AML-193 (cell line): ENCODE results near the gene PRSS27.
"Not testable (repeated sequence)": the region's sequence is repeated elsewhere in the genome, so short reads cannot be mapped to it uniquely, and the experiment has no call there.

Source experiments
- DNase-seq, 2 experiments: peaks; one replicate each; lab custom pipeline; 2025; lab: John Stamatoyannopoulos, UW

PRSS27 gene

DNA sequence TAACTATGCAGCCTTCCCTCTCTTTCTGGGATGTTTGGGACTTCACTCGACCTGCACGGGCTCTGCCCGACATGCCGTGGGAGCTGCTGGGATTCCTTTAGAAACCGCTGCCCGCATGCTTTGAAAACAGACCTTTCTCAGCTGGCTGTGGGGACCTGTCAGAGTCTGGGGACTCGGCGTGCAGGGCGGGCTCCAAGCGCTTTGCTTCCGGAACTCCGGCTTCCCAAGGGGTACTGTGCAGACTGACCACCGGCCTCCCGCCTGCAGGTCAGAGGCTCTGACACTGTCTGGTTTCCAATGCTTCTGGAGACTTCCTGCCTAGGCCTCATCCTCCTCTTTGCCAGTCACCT lies 11.8 kb downstream of the PRSS27 start:
- DNase-seq = no peak

DNA sequence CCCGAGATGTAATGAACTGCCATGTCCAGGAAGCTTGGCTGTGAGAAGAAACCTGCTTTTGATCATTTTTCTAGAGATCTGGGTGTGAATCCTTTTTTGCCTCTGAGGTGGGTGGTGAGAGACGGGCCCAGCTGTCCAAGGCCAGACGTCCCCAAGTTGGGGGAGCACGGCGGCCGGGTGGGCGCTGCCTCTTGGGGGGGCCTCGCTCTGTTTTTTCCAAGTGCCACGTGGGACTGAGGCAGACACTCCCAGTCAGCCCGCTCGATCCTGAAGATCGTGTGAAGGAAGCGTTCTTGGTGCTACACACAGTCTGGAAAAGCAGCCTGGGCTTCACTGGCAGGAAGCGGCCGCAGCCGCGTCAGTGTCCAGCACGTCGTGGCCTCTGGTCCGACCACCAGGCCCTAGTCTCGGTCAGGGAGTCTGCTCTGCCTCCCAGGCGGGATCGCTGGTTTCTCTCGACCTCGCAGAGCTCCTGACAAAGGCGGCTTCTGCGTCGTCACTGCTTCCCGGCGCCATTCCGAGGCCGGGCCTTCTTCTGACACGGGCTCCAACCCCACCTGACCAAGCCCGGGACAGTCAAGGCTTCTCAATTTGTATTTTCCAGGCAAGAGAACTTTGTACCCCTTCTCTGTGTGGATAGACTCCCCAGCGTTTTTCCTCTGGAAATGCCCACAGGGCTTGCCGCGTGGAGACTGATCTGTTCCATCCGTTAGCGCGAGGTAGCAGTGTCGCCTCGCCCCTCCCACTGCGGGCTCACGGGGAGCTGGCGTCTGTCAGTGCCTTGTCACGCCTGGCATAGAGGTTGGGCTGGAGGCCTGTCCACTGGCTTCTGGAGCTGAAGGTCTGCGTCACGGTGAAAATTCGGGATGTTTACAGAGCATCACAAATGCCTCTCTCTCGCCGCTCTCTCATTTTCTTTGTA lies 12.4 kb downstream of the PRSS27 start:
- no peak for DNase-seq

DNA sequence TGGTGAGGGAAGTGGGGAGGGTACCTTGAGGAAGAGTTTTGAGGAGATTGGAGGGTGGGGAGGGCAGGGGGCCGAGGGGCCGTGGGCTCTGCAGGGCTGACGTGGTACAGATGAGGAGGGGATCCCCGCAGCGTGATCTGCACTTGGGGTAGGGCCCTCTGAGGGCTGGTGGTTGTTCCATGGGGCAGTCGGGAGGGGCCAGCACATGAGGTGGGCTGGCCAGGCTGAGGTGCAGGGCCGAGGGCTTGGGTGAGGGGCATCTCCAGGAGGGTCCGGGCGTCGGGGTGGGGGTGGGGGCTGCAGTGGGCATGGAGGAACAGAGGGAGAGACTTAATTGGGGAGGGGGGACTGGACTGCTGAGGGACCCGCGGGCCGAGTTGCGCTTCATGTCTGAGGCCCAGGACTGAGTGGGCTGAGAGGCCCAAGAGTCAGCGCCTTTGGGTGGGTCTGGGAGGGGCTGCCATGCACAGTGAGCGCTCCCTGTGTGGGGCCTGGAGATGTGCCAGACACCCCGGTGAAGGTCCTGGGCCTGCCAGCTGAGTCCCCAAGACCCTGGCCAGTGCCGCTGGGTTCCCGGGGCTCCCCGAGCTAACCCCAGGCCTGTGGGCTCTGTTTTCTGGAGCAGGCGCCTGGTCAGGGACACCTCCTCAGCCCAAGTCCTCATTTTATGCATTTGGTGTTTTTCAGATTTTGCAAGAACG lies 13.3 kb downstream of the PRSS27 start:
- DNase-seq = no peak

DNA sequence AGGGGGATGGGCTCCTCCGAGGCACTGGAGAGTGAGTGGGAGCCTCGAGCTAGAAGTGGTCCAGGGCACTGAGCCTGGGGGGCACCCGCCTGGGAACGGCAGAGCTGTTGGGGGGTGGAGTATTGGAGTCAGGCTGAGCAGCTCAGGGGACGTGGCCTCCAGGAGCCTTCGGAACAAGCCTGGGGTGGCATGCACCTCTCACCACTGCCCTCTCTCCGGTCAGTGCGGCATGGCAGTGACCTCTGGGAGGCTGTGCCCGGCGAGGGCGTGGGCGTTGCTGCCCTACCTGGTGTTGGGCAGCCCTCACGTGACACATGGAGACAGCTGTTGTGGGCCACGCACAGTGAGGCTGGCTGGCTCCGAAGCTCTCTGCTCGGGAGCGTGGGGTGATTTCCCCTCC lies 13.9 kb downstream of the PRSS27 start:
- DNase-seq = no peak

DNA sequence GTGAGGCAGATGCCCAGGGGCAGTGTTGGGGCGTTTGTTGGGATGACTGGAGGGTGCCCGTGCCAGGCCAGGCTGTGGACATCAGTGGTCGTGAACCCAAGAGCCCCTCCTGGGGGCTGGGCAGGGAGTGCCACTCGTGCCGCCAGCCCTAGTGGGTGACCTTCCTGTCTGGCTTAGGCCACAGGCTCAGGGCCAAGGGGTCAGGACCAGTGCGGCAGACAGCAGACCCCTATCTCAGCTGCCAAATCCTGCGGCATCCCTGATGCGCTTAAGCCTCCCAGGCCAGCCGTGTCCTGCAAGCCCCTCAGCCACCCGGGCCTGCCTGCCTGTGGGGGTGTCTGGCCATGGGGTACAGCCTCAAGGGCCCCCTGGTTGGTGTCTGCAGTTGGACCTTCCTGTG lies 14.7 kb downstream of the PRSS27 start:
- DNase-seq = no peak

DNA sequence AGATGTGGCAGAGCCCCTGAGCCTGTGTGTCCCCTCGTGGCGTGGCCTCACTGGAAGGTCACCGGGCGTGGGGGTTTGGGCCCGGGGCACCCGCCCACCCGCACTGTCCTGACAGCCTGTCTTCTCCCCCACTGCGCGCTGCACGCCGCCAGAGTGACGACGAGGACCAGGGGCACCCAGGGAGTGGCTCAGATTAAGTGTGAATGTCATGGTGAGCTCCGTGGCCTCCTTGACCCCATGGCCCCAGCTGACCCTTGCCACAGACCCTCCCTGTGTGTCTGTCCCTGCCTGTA lies 15.1 kb downstream of the PRSS27 start:
- no peak for DNase-seq

DNA sequence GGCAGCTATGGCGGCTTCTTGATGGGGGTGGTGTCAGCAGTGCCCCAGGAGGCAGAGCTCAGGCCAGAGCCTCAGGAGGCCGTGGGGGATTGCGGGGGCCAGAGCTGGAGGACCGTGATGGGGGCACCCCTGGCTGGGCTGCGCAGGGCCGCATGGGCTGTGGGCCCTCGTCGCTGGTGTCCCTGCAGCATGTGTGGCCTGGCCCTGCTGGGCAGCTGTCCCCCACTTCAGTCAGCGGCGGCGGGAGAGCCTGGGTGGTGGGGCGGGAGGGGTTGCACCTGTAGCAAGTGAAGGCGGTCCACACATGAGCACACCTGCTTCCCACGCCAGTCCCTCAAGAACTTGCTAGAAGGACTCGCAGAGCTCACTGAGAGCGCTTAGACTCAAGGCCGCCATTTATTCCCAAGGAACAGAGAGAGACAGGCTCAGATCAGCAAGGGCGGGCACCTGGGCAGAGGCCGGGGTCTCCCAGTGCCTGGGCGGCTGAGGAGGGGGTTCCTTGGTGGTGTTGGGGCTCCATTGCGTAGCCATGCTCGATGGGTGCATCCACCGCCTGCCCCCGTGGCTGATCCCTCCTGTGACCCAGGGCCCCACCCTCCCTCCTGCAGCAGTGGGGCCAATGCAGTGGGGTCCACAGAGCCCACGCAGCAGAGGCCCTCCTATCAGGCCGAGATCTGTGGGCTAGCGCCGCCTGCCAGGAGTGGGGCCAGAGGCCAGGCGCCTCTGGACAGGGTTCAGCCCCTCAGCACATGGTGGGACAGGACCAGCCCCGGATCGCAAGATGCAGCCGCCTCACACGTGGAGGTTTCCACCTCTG lies 15.7 kb downstream of the PRSS27 start:
- DNase-seq = no peak

DNA sequence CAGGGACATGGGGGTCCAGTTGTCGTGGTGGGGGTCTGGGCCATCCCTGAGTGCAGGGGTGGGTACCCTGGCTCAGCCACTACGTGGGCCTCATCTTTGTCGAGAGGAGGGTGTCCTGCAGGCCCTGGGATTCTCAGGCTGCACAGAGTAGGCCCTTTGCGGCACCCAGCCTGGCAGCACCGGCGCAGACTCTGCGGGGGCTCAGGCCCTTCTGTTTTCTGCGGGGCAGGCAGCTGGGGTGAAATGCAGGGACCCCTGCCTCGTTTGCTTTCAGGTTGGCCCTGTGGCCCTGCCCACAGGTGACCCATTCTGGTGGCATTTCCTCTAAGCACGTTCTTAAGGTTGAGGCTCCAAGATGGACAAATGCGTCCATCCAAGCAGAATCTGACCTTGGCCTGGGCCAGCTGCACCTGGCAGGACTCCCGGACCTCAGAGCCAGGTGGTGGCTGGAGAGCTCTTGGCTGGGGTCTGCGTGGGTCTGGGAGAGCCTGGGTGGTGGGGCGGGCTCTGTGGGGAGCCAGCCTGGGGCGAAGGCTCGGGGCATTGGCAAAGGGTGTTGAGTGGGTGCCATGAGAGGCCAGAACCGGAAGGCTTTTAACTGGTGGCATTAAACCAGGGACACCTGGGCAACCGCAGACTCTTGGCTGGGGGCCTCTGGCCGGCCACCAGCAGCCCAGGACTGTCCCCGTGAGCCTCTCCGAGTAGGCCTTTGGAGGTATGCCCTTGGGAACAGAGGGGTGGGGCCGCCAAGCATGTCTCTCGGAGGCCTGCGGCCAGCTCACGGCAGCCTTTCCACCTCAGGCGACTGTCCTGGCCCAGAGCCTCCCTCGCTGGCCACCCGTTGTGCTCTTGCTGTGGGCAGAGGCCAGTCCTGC lies 16.9 kb downstream of the PRSS27 start:
- DNase-seq = no peak

DNA sequence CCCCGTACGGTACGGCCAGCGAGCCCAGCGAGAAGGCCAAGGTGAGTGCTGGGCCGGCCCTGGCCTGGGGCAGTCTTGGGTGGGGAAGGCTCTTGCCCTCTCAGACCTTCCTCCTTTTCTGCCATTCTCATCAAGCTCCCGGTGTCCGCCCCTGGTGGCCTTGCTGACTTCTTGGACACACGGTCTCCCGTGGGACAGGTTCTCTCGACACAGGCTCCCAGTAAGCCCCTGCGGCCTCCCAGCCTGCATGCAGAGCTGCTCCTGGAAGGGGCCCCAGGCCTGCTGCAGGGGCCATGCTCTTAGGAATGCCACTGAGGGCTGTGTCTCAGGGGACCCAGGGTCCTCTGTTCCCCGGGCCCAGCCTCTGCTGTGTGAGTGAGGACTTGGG lies 17.6 kb downstream of the PRSS27 start:
- no peak for DNase-seq

DNA sequence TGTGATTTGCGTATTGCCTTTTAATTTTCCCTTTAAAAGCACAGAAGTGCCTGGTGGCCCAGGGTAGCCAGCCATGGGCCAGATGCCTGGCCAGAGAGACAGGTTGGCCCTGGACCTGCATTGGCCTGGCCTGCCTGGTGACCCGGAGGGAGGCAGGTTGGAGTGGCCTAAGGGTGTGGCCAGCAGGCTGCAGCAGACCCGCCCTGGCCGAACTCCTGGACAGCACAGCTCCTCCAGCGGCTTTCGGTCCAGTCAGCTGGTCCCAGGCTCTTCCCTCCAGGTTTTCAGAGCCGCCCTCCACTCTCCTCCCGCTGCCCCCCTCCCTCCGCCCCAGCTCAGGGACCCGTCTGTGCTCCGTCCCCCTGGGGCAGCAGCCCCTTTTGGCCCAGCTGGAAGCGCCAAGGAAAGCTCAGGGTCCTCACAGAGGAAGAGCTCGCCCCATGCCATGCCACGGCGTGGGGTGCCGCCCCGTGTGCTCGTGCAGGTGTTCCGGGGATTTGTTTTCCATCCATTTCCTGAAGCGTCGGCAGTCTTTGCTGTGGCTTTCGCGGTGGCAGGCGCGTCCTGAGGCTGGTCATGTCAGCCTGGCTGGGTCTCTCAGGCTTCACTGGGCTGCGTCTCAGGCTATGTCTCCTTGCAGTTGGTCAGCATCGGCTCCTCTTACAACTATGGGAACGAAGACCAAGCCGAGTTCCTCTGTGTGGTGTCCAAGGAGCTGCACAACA lies 18.1 kb downstream of the PRSS27 start:
- no peak for DNase-seq

DNA sequence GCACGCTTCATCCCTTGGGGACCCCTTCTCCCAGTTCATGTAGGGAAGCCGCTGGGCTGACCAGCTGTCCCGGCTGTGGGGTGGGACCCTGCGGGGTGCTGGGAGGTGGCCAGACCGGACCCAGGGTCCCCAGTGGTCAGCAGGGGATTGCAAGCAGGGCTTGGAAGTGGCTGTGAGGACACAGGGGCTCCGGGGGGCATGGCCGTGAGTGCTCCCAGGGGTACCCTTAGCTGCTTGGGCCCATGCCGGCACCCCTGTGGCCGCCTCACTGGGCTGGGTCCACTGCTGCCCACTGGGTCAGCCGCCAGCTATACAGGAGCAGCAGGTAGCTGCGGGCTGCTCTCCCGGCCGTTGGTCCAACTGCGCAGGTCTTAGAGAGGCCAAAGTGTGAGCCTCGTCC lies 18.8 kb downstream of the PRSS27 start:
- DNase-seq = no peak

DNA sequence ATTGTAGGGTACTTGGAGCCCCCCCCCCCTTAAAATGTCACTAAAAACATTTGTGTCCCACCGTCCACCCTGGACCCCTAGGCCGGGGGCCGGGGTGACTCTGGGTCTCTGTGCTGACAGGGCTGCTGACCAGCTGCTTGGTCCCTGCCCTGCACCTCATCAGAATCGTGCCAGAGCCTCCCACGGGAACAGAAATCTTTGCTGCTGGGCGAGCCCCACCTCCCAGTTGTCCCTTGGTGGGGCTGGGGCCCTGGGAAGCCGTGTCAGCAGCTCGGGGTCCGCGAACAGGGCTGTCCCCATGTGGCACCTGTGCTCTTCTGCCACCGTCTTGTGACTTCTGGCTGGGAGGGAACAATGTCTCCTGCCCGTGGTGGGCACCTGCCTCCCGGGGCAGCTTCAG lies 19.2 kb downstream of the PRSS27 start:
- DNase-seq = no peak

DNA sequence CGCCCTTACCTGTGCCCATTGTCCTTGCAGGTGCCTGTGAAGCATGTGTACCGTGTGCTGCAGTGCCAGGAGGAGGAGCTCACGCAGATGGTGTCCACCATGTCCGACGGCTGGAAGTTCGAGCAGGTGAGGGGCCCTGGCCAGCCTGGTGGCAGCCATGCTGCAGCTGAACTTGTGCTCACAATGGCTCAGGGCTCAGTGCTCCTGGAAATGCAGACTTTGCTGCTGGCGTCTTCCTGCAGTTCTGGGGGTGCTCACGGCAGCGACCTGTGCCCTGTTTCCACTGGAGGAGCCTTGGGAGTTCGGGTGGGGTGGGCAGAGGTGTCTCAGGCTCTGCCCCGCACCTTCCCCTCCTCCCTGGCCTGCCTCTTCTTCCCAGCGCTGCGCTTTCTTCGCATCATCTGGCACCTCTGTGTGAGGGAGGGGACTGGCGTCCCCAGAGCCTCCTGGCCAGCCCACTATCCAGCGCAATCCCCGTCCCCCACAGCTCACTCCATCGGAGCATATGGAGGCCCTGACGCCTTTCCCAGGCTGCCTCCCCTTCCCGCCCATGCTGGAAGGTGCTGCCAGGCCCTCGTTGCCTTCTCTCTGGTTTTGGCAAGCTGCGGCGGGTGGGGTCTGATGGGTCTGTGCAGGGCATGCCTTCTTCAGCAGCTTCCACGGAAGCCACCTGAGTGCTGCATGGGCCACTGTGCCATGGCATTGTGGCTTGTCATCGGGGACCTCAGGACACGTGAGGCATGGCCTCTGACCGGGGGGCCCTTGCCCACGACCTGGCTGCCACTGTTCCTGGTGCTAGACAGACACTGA lies 20.0 kb downstream of the PRSS27 start:
- no peak for DNase-seq

DNA sequence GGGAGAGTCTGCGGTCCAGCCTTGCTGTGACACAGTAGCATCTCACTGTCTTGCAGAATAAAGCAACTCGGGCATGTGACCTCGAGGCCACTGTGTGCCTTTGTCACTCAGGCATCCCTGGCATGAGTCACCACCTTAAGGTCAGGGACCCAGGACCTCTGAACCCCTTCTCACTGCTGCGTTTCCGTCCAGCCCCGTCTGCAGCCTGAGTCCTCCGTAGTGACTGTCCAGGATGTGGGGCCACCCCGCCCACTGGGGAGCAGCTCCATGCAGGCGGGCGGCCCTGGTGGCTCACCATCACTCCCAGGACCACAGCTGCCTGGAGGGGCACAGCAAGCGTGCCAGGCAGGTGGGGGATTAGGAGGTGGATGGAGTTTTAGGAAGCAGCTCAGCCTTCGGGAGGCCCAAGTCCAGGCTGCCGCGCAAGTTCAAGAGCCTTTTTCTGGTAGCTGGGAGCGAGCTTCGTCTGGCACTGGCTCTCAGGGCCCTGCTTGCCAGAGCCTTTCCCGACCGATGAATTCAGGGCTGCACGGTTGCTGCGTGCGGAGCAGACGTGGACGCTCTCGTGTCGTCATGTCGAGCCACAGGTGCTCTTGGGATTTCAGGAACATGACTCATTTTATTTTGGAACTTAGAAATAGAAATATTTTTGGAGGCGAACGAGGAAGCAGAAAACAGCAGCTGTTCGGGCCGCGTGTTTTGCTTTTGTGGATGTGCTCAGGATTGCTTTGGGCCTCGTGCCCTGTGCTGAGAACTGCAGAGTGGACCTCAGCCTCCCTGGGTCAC lies 20.9 kb downstream of the PRSS27 start:
- no peak for DNase-seq

DNA sequence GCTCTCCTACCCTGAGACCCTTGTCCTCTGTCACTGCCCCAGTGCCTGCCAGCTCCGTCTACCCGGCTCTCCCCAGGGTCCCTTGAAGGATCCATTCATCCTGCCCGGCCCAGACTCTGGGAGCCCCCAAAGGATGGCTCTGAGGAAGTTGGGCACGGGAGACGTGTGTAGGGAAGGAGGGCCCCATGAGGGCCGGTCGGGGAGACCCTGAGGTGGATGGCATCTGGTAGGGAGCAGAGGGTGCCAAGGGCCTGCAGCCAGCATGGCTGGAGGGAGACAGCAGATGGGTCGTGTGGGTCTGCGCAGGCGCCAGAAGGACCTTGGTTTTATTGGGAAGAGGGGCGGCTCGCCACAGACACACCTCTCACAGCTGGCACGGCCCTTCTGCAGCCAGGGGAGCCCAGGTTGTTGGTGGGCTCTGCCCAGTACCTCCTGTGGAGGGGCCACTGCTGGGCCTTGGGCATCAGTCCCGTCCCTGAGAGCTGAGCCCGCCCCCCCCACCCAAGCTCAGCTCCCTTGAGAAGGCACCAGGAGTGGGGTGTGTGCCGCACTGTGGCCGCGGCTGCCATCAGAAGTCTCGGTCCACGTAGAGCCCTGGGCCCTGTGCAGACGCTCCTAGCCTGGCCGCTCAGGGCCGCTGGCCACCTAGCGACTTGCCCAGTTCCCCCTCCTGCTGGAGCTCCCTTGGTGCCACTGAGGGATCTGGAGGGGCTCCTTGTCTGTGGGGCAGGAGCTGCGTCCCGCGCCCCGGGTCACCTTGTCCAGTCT lies 21.7 kb downstream of the PRSS27 start:
- no peak for DNase-seq

DNA sequence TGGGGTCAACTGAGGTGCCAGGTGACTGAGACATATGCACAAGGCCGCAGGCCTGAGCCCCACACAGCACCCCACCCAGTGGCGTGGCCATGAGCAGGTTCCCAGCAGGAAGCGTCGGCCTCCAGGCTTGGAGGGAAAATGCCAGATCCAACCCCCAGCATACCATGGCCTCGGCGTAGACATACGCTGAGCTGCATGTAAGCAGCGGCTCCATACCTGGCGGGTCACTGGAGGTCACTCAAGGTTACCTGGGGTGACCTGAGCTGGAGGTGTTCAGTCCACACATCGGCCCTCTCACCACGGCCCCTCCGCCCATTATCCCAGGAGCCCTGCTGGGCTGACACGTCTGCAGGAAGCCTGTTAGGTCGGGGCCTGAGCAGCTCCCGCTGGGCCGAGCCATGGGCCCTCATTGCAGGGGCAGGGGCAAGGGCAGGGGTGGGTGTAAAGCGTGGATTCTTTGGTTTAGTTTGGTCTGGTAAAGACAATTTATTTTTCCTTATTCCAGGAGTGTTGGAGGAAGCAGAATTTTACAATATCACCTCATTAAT lies 22.5 kb downstream of the PRSS27 start:
- DNase-seq = no peak

DNA sequence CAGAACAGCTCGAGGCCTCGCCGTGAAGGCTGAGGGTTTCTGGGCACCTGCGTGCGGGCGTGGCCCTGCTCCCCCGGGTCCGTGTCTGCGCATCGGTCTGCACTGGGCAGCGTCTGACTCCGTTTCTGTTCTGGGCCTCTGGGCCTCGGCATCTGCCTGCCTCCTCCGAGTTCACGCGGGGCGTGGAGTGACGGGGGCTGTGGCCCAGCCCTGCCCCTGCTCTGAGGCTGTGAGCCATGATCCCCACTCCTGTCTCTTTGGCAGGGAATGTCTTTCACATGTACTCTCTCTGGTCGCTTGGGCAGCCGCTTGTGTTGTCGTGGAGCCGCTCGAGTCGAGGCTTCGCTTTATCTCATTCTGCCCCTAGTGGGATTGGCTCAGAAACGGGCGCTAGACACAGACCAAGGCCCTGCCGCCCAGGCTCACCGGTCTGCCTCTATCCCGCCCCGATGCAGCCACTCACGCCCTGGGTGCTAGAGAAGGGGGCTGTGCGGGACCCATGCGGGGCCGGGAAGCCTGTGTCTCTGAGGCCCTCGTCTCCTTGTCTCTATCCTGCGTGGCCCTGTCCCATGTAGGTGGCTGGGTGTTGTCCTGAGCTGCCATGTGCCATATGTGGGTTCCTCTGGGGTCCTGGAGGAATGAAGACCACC lies 23.3 kb downstream of the PRSS27 start:
- not testable (repeated sequence) for DNase-seq
